HEK293 (cell line): Measurements from ENCODE around the gene DDX51.

Experiments
- BCL6B ChIP-seq: fragments of 450-650 bp; formaldehyde crosslinking; IDR thresholded peaks from 2 replicates; pipeline ENCODE4 v1.5.1; 2017; ENCODE audit warnings: missing biosample characterization, missing genetic modification characterization
- KLF1 ChIP-seq: fragments of 450-650 bp; formaldehyde crosslinking; IDR thresholded peaks from 2 replicates; pipeline ENCODE4 v1.5.1; 2016; ENCODE audit warnings: missing biosample characterization, missing genetic modification characterization
- KLF17 ChIP-seq: fragments of 450-650 bp; formaldehyde crosslinking; IDR thresholded peaks from 2 replicates; pipeline ENCODE4 v1.5.1; 2016; ENCODE audit warnings: missing biosample characterization, missing genetic modification characterization
- MEIS1 ChIP-seq: sonication (generic); formaldehyde crosslinking; IDR thresholded peaks from 2 replicates; pipeline ENCODE4 v1.8.1; 2022; ENCODE audit warnings: missing genetic modification reagents, mild to moderate bottlenecking, borderline replicate concordance
- PRDM4 ChIP-seq: fragments of 450-650 bp; formaldehyde crosslinking; IDR thresholded peaks from 2 replicates; pipeline ENCODE4 v1.5.1; 2017; ENCODE audit warnings: missing biosample characterization, missing genetic modification characterization
- SALL2 ChIP-seq: fragments of 450-650 bp; formaldehyde crosslinking; IDR thresholded peaks from 2 replicates; pipeline ENCODE4 v1.5.0; 2017; ENCODE audit warnings: missing biosample characterization, mild to moderate bottlenecking, missing genetic modification characterization, borderline replicate concordance
- SCRT2 ChIP-seq: fragments of 450-650 bp; formaldehyde crosslinking; IDR thresholded peaks from 2 replicates; pipeline ENCODE4 v1.5.1; 2016; ENCODE audit warnings: missing biosample characterization, missing genetic modification characterization
- SETDB1 ChIP-seq: IDR thresholded peaks from one replicate; pipeline ENCODE4 v1.6.1; 2017; ENCODE audit warnings: mild to moderate bottlenecking, low read length, moderate library complexity, mixed read lengths; ENCODE audit not compliant: insufficient read length
- YY2 ChIP-seq: fragments of 450-650 bp; formaldehyde crosslinking; IDR thresholded peaks from 2 replicates; pipeline ENCODE4 v1.5.1; 2016; ENCODE audit warnings: missing biosample characterization, missing genetic modification characterization
- ZBTB21 ChIP-seq: fragments of 450-650 bp; formaldehyde crosslinking; IDR thresholded peaks from 2 replicates; pipeline ENCODE4 v1.5.1; 2017; ENCODE audit warnings: missing biosample characterization, missing genetic modification characterization
- ZBTB7A ChIP-seq: fragments of 450-650 bp; formaldehyde crosslinking; IDR thresholded peaks from 2 replicates; pipeline ENCODE4 v1.5.1; 2016; ENCODE audit warnings: low read depth, missing biosample characterization, missing genetic modification characterization
- ZBTB8A ChIP-seq: fragments of 450-650 bp; formaldehyde crosslinking; IDR thresholded peaks from 2 replicates; pipeline ENCODE4 v1.5.1; 2016; ENCODE audit warnings: missing biosample characterization, missing genetic modification characterization
- ZNF248 ChIP-seq: fragments of 450-650 bp; formaldehyde crosslinking; IDR thresholded peaks from 2 replicates; pipeline ENCODE4 v1.5.1; 2017; ENCODE audit warnings: missing biosample characterization, missing genetic modification characterization
- ZNF274 ChIP-seq, 2 experiments: fragments of 200-500 bp in 1 of 2; fragments of 450-650 bp in 1 of 2; sonication (Bioruptor generic) in 1 of 2; formaldehyde crosslinking in 1 of 2; IDR thresholded peaks; 2 replicates each; pipeline versions ENCODE4 v1.5.1 to v1.6.1; 2014 to 2016; ENCODE audit warnings: borderline replicate concordance in 1 of 2, inconsistent platforms in 1 of 2, low read length in 1 of 2, missing biosample characterization in 1 of 2, missing genetic modification characterization in 1 of 2
- ZNF292 ChIP-seq: fragments of 450-650 bp; formaldehyde crosslinking; IDR thresholded peaks from 2 replicates; pipeline ENCODE4 v1.5.1; 2016; ENCODE audit warnings: low read depth, missing biosample characterization, missing genetic modification characterization, borderline replicate concordance
- ZNF398 ChIP-seq: fragments of 450-650 bp; formaldehyde crosslinking; IDR thresholded peaks from 2 replicates; pipeline ENCODE4 v1.5.1; 2017; ENCODE audit warnings: missing biosample characterization, missing genetic modification characterization
- ZNF416 ChIP-seq: fragments of 450-650 bp; formaldehyde crosslinking; IDR thresholded peaks from 2 replicates; pipeline ENCODE4 v1.5.1; 2016; ENCODE audit warnings: missing biosample characterization, missing genetic modification characterization
- ZNF449 ChIP-seq: fragments of 450-650 bp; formaldehyde crosslinking; IDR thresholded peaks from 2 replicates; pipeline ENCODE4 v1.5.1; 2017; ENCODE audit warnings: missing biosample characterization, mild to moderate bottlenecking, missing genetic modification characterization, moderate library complexity
- ZNF600 ChIP-seq: fragments of 450-650 bp; formaldehyde crosslinking; IDR thresholded peaks from 2 replicates; pipeline ENCODE4 v1.5.1; 2016; ENCODE audit warnings: missing biosample characterization, missing genetic modification characterization
- ZNF621 ChIP-seq: fragments of 450-650 bp; formaldehyde crosslinking; IDR thresholded peaks from 2 replicates; pipeline ENCODE4 v1.5.1; 2017; ENCODE audit warnings: missing biosample characterization, missing genetic modification characterization
- ZNF645 ChIP-seq: fragments of 450-650 bp; formaldehyde crosslinking; IDR thresholded peaks from 2 replicates; pipeline ENCODE4; 2016; ENCODE audit warnings: missing biosample characterization, missing genetic modification characterization
- ZNF660 ChIP-seq: fragments of 450-650 bp; IDR thresholded peaks from 2 replicates; pipeline ENCODE4 v1.5.1; 2018; ENCODE audit warnings: missing biosample characterization, mild to moderate bottlenecking, missing genetic modification characterization
- ZNF664 ChIP-seq: fragments of 450-650 bp; formaldehyde crosslinking; IDR thresholded peaks from 2 replicates; pipeline ENCODE4 v1.5.1; 2016; ENCODE audit warnings: missing biosample characterization, missing genetic modification characterization
- ZNF76 ChIP-seq: fragments of 450-650 bp; formaldehyde crosslinking; IDR thresholded peaks from 2 replicates; pipeline ENCODE4; 2016; ENCODE audit warnings: low read depth, missing biosample characterization, missing genetic modification characterization, borderline replicate concordance
- ZSCAN4 ChIP-seq: fragments of 450-650 bp; formaldehyde crosslinking; IDR thresholded peaks from 2 replicates; pipeline ENCODE4 v1.5.1; 2017; ENCODE audit warnings: missing biosample characterization, missing genetic modification characterization

The DDX51 gene

GRCh38 chr12:132155771-132156572 lies 11.9 kb upstream of the DDX51 start (continued):
- TF ChIP-seq BCL6B (tag by site-specific recombination) (no peak; the same call in 1 of the 2 replicates), ZNF416 (tag by site-specific recombination) (no peak), ZNF449 (tag by site-specific recombination) (no peak), SALL2 (tag by site-specific recombination) (no peak), ZBTB7A (tag by site-specific recombination) (no peak; the same call in 1 of the 2 replicates), SETDB1 (no peak), ZNF398 (tag by site-specific recombination) (no peak), KLF17 (tag by site-specific recombination) (no peak), ZNF600 (tag by site-specific recombination) (no peak), SCRT2 (tag by site-specific recombination) (no peak), KLF1 (peak; percentile 21; the same call in 1 of the 2 replicates), ZNF248 (tag by site-specific recombination) (no peak), ZSCAN4 (tag by site-specific recombination) (peak; percentile 60), ZBTB21 (no peak), MEIS1 (CRISPR knock-in tag) (no peak), ZNF660 (no peak), YY2 (tag by site-specific recombination) (no peak), ZNF292 (no peak), ZBTB8A (no peak), ZNF664 (tag by site-specific recombination) (no peak), ZNF621 (no peak), ZNF645 (tag by site-specific recombination) (no peak), PRDM4 (tag by site-specific recombination) (no peak), ZNF274 (IDR thresholded peaks at IDR 0.05; ENCODE audit: low read length) (no peak), ZNF274 (tag by site-specific recombination; IDR thresholded peaks at IDR 0.05; ENCODE audit: borderline replicate concordance) (peak; percentile 8; the same call in 1 of the 2 replicates), ZNF76 (peak; percentile 10; the same call in 1 of the 2 replicates)
